Stimulated activated CD8-positive, alpha-beta memory T cell treated with anti-CD3 and anti-CD28 coated beads, Interleukin-4, amount 100 ng/mL, for 4 hours (primary cell): ENCODE results near the gene CTSH.
"Not testable (repeated sequence)": the region's sequence is repeated elsewhere in the genome, so short reads cannot be mapped to it uniquely, and the experiment has no call there.

Source experiments
- DNase-seq, 2 donors: peaks; one replicate each; pipeline ENCODE4 v3.0.0-alpha.2; 2020; ENCODE audit warnings: low read depth in 2 of 2, low spot score in 1 of 2

The CTSH gene

GRCh38 chr15:78889000-78889399 lies 55.8 kb downstream of the CTSH start:
- no peak for DNase-seq

GRCh38 chr15:78881681-78882080 lies 63.2 kb downstream of the CTSH start:
- DNase-seq = no peak

- DNase-seq = no peak
Measured at GRCh38 chr15:78880813-78881212, 64.0 kb downstream of the CTSH start.

- no peak for DNase-seq
Measured at GRCh38 chr15:78880242-78880533, 64.7 kb downstream of the CTSH start.

- DNase-seq = no peak
Measured at GRCh38 chr15:78879517-78880241, 65.2 kb downstream of the CTSH start.

- no peak for DNase-seq
Measured at GRCh38 chr15:78878356-78878755, 66.5 kb downstream of the CTSH start.

- not testable (repeated sequence) for DNase-seq
Measured at GRCh38 chr15:78876954-78877353, 67.9 kb downstream of the CTSH start.

GRCh38 chr15:78875107-78875914 lies 69.5 kb downstream of the CTSH start:
- DNase-seq = no peak

- no peak for DNase-seq
Measured at GRCh38 chr15:78873793-78874765, 70.8 kb downstream of the CTSH start.

GRCh38 chr15:78872972-78873792 lies 71.7 kb downstream of the CTSH start:
- DNase-seq = peak; percentile 71 to 86

GRCh38 chr15:78872155-78872971 lies 72.5 kb downstream of the CTSH start, which contains the start of gene MORF4L1:
TSS of gene MORF4L1 (plus strand) at chr15:78872890. CDS start at chr15:78873018, 128 bp downstream.
- DNase-seq = peak; percentile 85 to 92

GRCh38 chr15:78871483-78872127 lies 73.2 kb downstream of the CTSH start:
- DNase-seq = not testable (repeated sequence)
